Measurements from ENCODE around the gene XXYLT1. TPM values are rescaled to one million over a fixed set of nuclear protein-coding genes. Genes with fewer than 3 reads are reported as not detected.

The XXYLT1 gene
- total and polyA plus RNA-seq, 12 donors, result 6.2 to 14.6 (median 9.3) TPM

DNA sequence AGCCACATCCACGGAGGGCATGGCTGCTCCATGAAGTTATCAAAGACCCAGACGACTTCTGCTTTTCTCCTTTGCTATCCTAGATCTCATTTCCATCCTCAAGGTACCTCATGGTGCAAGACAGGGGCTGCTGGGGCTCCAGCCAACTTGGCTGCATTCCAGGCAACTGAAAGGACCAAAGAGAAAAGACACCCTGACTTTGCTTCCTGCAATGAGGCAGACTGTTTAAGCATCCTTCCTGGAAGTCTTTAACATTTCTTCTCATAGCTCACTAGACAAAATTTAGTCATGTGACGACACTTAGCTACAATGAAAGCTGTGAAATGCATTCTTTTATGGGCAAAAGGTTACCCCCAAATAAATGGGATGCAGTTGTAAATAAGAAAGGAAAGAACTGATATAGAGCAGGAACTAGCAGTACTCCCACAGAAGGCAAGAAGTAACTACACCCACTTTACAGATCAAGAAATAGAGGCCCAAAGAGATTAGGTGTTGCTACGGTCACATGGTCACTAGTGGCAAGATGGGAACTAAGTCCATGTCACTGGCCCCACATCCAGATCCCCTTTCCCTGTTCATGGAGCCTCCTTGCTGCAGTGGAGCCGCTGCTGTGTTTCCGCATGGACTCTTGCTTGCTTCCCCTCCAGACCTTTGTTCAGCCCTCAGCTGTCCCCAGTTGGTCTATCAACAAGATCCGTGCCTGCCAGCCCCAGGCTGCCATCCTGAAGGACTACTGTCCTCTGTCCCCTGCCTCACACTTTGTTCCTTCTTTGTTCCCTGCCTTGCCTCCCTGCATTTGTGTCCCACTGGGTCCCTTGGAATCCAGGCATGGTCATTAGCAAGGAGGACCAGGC, 107.0 kb downstream of the XXYLT1 start:
- H3K27ac ChIP-seq, result no peak overlapping the region
- H3K27me3 ChIP-seq, result no peaks in the 10 kb centered on the region
- no peaks in the 10 kb centered on the region for H3K36me3 ChIP-seq (replicated peaks in 1 of 2)
- H3K4me3 ChIP-seq, result no peak overlapping the region
- intact Hi-C loops (cut with DNase I), result no loop called here
- TF ChIP-seq, protein P1, sequence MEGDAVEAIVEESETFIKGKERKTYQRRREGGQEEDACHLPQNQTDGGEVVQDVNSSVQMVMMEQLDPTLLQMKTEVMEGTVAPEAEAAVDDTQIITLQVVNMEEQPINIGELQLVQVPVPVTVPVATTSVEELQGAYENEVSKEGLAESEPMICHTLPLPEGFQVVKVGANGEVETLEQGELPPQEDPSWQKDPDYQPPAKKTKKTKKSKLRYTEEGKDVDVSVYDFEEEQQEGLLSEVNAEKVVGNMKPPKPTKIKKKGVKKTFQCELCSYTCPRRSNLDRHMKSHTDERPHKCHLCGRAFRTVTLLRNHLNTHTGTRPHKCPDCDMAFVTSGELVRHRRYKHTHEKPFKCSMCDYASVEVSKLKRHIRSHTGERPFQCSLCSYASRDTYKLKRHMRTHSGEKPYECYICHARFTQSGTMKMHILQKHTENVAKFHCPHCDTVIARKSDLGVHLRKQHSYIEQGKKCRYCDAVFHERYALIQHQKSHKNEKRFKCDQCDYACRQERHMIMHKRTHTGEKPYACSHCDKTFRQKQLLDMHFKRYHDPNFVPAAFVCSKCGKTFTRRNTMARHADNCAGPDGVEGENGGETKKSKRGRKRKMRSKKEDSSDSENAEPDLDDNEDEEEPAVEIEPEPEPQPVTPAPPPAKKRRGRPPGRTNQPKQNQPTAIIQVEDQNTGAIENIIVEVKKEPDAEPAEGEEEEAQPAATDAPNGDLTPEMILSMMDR (IDR thresholded peaks at IDR 0.05), result no peak
- TF ChIP-seq POLR2A (IDR thresholded peaks at IDR 0.05), result no peak
- no peaks in the 10 kb centered on the region for H3K9me3 ChIP-seq (replicated peaks in 1 of 3)
- peaks cover 10 to 35% of the 10 kb centered on the region in 2 donors for H3K4me1 ChIP-seq (replicated peaks in 1 of 2)
- DNase-seq, result no peak
- 89 to 92% (median 90%) methylated on average over 7 of the region's 7 CpGs for WGBS, 4 donors

DNA sequence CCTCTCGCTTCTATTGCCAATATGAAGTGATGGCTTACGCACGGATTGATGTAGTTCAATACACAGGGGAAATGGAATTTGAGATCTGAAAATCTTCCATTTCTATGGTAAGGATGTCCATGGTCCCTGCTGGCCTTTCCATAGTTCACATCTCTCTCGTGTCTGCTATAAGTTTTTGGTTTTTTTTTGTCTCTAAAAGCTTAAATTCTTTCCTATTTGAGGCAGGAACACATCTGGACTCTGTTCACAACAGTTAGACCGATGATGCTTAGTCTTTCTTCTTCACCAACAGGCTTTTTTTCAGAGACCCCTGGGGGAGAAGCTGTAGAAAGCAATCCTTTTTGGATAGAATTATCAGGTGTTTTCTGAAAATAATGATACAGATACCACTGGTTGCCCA, 108.1 kb downstream of the XXYLT1 start:
- peak overlapping the region in 3 of 5 donors; percentile 70 to 76 (median 70) for H3K27ac ChIP-seq
- no peak overlapping the region for H3K4me3 ChIP-seq
- no peaks in the 10 kb centered on the region for H3K9me3 ChIP-seq (replicated peaks in 1 of 3)
- no peaks in the 10 kb centered on the region for H3K36me3 ChIP-seq (replicated peaks in 1 of 2)
- DNase-seq, result no peak
- peaks cover 10 to 35% of the 10 kb centered on the region in 2 donors for H3K4me1 ChIP-seq (replicated peaks in 1 of 2)
- H3K27me3 ChIP-seq, result no peaks in the 10 kb centered on the region
- 87 to 93% (median 90%) methylated on average over 5 of the region's 5 CpGs for WGBS, 4 donors
- intact Hi-C loops (cut with DNase I), result no loop called here
- TF ChIP-seq, protein P1 (IDR thresholded peaks at IDR 0.05), result no peak
- TF ChIP-seq POLR2A (IDR thresholded peaks at IDR 0.05), result no peak

- no peaks in the 10 kb centered on the region for H3K9me3 ChIP-seq (replicated peaks in 1 of 3)
These were observed 108.8 kb downstream of the XXYLT1 start for GRCh38 chr3:195162033-195162669.

More at GRCh38 chr3:195162033-195162669, 108.8 kb downstream of the XXYLT1 start:
- intact Hi-C loops (cut with DNase I), result no loop called here
- 22 to 28% (median 25%) methylated on average over 15 of the region's 15 CpGs for WGBS, 4 donors
- no peak overlapping the region for H3K4me3 ChIP-seq
- H3K36me3 ChIP-seq (replicated peaks in 1 of 2), result no peaks in the 10 kb centered on the region
- TF ChIP-seq POLR2A (IDR thresholded peaks at IDR 0.05), result peak in 1 of 2 donors; percentile 25
- TF ChIP-seq, protein P1 (IDR thresholded peaks at IDR 0.05), result no peak
- no peaks in the 10 kb centered on the region for H3K27me3 ChIP-seq
- DNase-seq, result peak; percentile 59 to 89 (median 84)
- peaks cover 10 to 35% of the 10 kb centered on the region in 2 donors for H3K4me1 ChIP-seq (replicated peaks in 1 of 2)
- H3K27ac ChIP-seq, result peak overlapping the region in 4 of 5 donors; percentile 53 to 76 (median 70)

Measured in adrenal gland (tissue), 12 donors.